ENCODE measurements around the gene WDFY2.
A peak's percentile ranks its signal among the peaks of the same experiment; 100 is the strongest.

WDFY2 gene

GRCh38 chr13:51811046-51811445, 226.8 kb downstream of the WDFY2 start:
- no peaks in the 10 kb centered on the region for H3K9me3 ChIP-seq (ENCODE audit: low read length)
- H3K36me3 ChIP-seq (ENCODE audit: insufficient read depth, low read length): no peaks in the 10 kb centered on the region
- peaks cover 12% of the 10 kb centered on the region for H3K4me1 ChIP-seq (ENCODE audit: insufficient read depth, low read length)
- no peak overlapping the region for H3K4me3 ChIP-seq (ENCODE audit: low read depth in 1 of 2, low read length in 2 of 2)
- no peak overlapping the region for H3K27ac ChIP-seq (ENCODE audit: low read depth, low read length)
- H3K27me3 ChIP-seq (ENCODE audit: control insufficient read depth in 1 of 2, insufficient read depth in 2 of 2, low read length in 2 of 2): no peaks in the 10 kb centered on the region
- H3K9ac ChIP-seq (ENCODE audit: low read length): no peak overlapping the region

GRCh38 chr13:51811920-51812451, 227.7 kb downstream of the WDFY2 start:
- H3K4me1 ChIP-seq (ENCODE audit: insufficient read depth, low read length): peaks cover 12% of the 10 kb centered on the region
- no peak overlapping the region for H3K9ac ChIP-seq (ENCODE audit: low read length)
- no peak overlapping the region for H3K4me3 ChIP-seq (ENCODE audit: low read depth in 1 of 2, low read length in 2 of 2)
- no peaks in the 10 kb centered on the region for H3K27me3 ChIP-seq (ENCODE audit: control insufficient read depth in 1 of 2, insufficient read depth in 2 of 2, low read length in 2 of 2)
- H3K36me3 ChIP-seq (ENCODE audit: insufficient read depth, low read length): no peaks in the 10 kb centered on the region
- H3K27ac ChIP-seq (ENCODE audit: low read depth, low read length): no peak overlapping the region
- H3K9me3 ChIP-seq (ENCODE audit: low read length): no peaks in the 10 kb centered on the region

- Histone ChIP-seq H3K27ac (ENCODE audit: low read depth, low read length) (no peak overlapping the region), H3K9me3 (ENCODE audit: low read length) (no peaks in the 10 kb centered on the region), H3K4me1 (ENCODE audit: insufficient read depth, low read length) (peaks cover 15% of the 10 kb centered on the region), H3K36me3 (ENCODE audit: insufficient read depth, low read length) (no peaks in the 10 kb centered on the region), H3K4me3 (ENCODE audit: low read depth in 1 of 2, low read length in 2 of 2) (no peak overlapping the region), H3K27me3 (ENCODE audit: control insufficient read depth in 1 of 2, insufficient read depth in 2 of 2, low read length in 2 of 2) (no peaks in the 10 kb centered on the region), H3K9ac (ENCODE audit: low read length) (no peak overlapping the region)
Measured at GRCh38 chr13:51814071-51814470, 229.8 kb downstream of the WDFY2 start.

GRCh38 chr13:51814825-51815650, 230.8 kb downstream of the WDFY2 start:
- peak overlapping the region in 1 of 2 donors; percentile 51 for H3K4me3 ChIP-seq (ENCODE audit: low read depth in 1 of 2, low read length in 2 of 2)
- H3K36me3 ChIP-seq (ENCODE audit: insufficient read depth, low read length): no peaks in the 10 kb centered on the region
- H3K9me3 ChIP-seq (ENCODE audit: low read length): no peaks in the 10 kb centered on the region
- H3K9ac ChIP-seq (ENCODE audit: low read length): peak overlapping the region; percentile 18
- H3K27me3 ChIP-seq (ENCODE audit: control insufficient read depth in 1 of 2, insufficient read depth in 2 of 2, low read length in 2 of 2): no peaks in the 10 kb centered on the region
- H3K27ac ChIP-seq (ENCODE audit: low read depth, low read length): no peak overlapping the region
- peaks cover 21% of the 10 kb centered on the region for H3K4me1 ChIP-seq (ENCODE audit: insufficient read depth, low read length)

GRCh38 chr13:51815848-51816247, 231.6 kb downstream of the WDFY2 start:
- Histone ChIP-seq H3K9me3 (ENCODE audit: low read length) (no peaks in the 10 kb centered on the region), H3K9ac (ENCODE audit: low read length) (no peak overlapping the region), H3K4me1 (ENCODE audit: insufficient read depth, low read length) (peaks cover 21% of the 10 kb centered on the region), H3K4me3 (ENCODE audit: low read depth in 1 of 2, low read length in 2 of 2) (peak overlapping the region in 1 of 2 donors; percentile 51), H3K27me3 (ENCODE audit: control insufficient read depth in 1 of 2, insufficient read depth in 2 of 2, low read length in 2 of 2) (no peaks in the 10 kb centered on the region), H3K36me3 (ENCODE audit: insufficient read depth, low read length) (no peaks in the 10 kb centered on the region), H3K27ac (ENCODE audit: low read depth, low read length) (no peak overlapping the region)

GRCh38 chr13:51816604-51817249, 232.5 kb downstream of the WDFY2 start:
- no peak overlapping the region for H3K9ac ChIP-seq (ENCODE audit: low read length)

More at GRCh38 chr13:51816604-51817249, 232.5 kb downstream of the WDFY2 start:
- Histone ChIP-seq H3K4me3 (ENCODE audit: low read depth in 1 of 2, low read length in 2 of 2) (no peak overlapping the region), H3K27ac (ENCODE audit: low read depth, low read length) (no peak overlapping the region), H3K27me3 (ENCODE audit: control insufficient read depth in 1 of 2, insufficient read depth in 2 of 2, low read length in 2 of 2) (no peaks in the 10 kb centered on the region), H3K4me1 (ENCODE audit: insufficient read depth, low read length) (peaks cover 21% of the 10 kb centered on the region), H3K36me3 (ENCODE audit: insufficient read depth, low read length) (no peaks in the 10 kb centered on the region), H3K9me3 (ENCODE audit: low read length) (no peaks in the 10 kb centered on the region)
